GM18505 (cell line): ENCODE measurements around the gene RPL38.

Experiments
- ATAC-seq: cut with Tn5 transposase; IDR thresholded peaks from one replicate; pipeline ENCODE4 v1.9.1; 2021; ENCODE audit not compliant: unreplicated experiment
- POLR2A ChIP-seq: IDR thresholded peaks from 4 replicates; pipeline ENCODE4 v1.6.1; 2011; ENCODE audit warnings: borderline replicate concordance; ENCODE audit not compliant: insufficient read depth, insufficient read length; ENCODE audit errors: extremely low read depth

The RPL38 gene

DNA sequence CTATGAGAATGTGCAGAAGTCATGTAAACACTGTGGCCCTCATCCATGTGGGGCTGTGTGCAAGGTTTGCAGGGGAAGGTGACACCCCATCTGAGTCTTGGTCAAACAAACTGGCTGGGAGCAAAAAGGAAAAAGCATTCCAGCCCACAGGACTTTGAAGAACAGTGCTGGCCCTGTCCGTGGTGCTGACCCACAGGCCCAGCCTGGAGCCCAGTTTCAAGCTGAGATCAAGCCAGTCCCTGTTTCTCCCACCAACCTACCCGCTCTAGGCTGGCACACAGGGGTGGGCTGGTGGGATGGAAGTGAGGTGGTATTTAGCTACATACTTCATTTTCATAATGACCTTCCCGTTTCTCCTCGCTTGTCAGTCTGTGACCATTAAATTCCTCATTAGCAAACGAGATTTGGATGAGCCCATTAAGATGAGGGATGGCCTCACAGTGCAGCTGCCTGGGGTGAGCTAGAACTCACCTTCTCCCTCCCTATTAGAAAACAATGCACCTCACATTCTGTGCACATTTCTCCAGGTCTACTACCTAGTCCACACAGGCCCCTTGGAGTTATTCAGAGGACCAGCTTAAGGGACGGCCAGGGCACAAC lies 12.6 kb upstream of the RPL38 start:
- ATAC-seq, result no peak
- no peak for TF ChIP-seq POLR2A

DNA sequence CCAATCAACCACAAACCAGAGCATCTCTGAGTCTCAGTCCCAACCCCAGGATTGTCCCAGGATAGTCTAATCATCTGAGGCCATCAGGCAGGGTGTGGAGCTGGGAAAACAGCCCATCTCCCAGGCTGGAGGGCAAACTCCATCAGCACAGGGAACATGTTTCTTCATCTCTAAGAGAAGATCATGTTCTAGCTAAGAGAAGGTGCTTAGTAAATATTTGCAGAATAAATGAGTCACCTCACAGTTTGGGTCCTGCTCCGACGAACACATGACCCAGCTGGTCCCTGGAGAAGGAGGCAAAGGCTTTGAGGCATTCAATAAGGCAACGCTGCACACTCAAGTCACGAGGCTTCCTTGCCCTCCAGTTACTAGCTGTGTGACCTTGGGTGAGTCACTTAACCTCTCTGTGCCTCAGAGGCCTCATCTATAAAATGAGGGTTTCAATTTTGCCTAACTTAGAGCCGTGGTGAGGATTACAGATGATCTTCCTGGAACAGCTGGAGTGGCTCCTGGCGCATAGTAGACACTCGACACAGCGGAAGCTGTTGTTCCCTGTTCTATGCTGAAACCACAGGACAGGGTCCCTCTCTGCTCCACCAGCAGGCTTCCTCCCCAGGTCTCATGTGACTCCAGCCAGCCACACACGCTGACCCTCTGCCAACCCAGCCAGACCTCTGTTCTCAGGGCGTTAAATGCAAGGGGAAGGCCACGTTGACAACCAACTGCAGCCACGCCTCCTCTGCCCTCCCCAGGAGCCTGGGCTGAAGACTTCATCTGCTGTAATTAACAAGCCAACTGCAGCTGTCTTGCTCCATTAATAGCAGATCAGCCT lies 10.3 kb upstream of the RPL38 start:
- no peak for ATAC-seq
- TF ChIP-seq POLR2A, result no peak

GRCh38 chr17:74194682-74195081 lies 8.8 kb upstream of the RPL38 start:
- TF ChIP-seq POLR2A, result no peak

GRCh38 chr17:74196541-74197317 lies 6.7 kb upstream of the RPL38 start:
- ATAC-seq, result no peak
- TF ChIP-seq POLR2A, result no peak

More at GRCh38 chr17:74194682-74195081, 8.8 kb upstream of the RPL38 start:
- no peak for ATAC-seq

- no peak for ATAC-seq
- TF ChIP-seq POLR2A, result no peak
Observed at GRCh38 chr17:74197801-74198200, 5.7 kb upstream of the RPL38 start.

DNA sequence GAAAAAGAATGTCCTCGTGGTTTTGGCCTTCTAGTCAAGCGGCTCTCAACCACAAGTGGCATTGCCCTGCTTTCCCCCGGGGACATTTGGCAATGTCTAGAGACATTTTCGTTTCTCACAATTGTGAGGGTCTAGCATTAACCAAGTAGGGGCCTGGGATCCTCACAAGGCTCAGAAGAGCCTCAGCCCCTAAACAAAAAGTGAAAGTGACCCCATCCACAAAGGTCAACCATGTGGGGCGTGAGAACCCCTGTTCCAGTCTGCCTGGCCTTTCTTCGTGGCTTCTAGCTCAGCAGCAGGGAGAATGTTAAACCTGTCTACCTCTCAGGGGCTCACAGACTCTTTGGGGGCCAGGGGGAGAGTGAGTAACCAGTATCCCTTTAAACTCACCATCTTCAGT lies 4.8 kb upstream of the RPL38 start:
- TF ChIP-seq POLR2A, result no peak
- ATAC-seq, result no peak

DNA sequence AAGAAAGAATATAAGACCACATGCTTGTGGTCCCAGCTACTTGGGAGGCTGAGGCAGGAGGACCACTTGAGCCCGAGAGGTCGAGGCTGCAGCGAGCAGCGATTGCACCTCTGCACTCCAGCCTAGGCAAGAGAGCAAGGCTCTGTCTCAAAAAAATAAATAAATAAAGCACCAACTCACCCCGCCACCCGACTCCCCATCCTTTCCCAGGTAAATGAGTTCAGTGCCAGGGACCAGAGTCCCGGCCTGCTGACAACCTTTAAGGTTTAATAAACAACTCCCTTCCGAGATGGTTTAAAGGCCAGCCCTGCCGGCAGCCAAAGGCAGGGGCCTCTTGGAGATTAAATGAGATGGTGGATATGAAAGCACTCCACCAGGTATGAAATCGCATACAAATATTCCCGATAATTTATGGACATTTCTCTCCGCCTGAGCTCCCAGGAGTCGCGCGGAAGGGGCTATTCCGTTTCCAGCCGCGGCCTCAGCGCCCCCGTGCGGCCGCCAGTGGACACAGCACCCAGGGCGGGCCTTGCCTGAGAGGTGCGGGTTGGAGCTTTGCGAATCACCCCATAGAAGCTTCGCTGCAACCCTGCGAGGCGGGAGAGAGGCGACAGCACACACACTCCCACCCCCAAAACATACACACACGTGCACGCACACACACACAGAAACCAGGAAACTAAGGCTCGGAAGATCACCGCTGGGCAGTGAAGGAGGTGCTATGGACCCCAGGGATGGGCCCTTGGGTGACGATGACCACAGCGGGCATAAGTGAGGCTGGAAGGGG lies 4.0 kb upstream of the RPL38 start:
- TF ChIP-seq POLR2A, result no peak

GRCh38 chr17:74200112-74200511 lies 3.4 kb upstream of the RPL38 start:
- no peak for ATAC-seq
- no peak for TF ChIP-seq POLR2A

More for the DNA sequence above, 4.0 kb upstream of the RPL38 start:
- ATAC-seq, result peak; percentile 48

DNA sequence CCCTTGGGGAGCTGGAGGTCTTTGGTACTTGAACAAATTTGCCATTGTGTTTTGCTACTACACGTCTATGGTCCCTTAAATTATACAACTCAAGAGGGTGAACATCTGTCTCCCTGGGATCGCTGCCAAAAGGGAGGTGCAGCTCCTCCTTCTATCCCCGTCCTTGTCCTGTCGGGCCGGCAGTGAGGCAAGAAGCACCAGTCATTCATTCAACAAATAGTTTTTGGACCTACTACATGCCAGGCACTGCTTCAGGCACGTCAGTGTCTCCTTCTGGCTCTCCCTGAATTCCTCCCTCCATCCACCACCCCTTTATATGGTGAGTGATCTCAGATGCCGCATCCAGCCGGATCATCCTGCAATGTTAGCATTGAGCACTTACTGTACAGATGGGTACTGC lies 2.2 kb upstream of the RPL38 start:
- no peak for TF ChIP-seq POLR2A
- ATAC-seq, result no peak

DNA sequence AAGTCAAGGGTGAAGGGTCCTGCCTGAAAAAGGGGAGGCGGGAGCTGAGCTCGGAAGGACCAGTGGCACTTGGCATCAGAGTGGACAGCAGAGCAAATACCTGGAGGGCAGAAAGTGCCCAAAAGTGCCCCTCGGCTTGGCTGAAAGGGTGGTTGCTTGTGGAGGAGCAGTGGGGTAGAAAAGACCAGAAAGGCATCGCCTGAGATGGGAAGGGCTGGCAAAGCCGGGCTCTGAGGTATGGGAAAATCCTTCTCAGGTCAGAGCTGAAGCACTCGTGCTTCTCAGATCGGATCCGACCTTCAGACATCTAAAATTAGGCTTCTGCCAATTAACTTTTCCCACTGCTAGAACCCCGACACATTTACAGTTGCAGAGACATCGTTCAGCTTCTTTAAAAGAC lies 1.5 kb upstream of the RPL38 start:
- TF ChIP-seq POLR2A, result no peak
- no peak for ATAC-seq

DNA sequence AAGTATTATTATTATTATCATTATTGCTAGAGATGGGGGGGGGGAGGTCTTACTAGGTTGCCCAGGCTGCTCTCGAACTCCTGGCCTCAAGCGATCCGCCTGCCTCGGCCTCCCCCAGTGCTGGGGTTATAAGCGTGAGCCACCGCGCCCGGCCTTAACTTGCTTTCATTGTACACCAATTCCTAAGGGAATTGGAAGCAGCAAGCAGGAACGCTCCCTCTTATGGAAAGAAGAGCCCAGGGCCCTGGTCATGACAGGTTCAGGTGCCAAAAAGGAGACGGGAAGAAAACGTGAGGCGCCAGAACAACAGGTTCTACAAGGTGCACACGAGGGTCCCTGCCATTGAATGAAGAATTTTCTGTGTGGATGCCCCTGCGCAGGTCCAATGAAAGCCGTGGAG lies 540 bp upstream of the RPL38 start:
- ATAC-seq, result no peak
- TF ChIP-seq POLR2A, result no peak

GRCh38 chr17:74204474-74204873 lies 996 bp downstream of the RPL38 start:
- ATAC-seq, result no peak
- no peak for TF ChIP-seq POLR2A

GRCh38 chr17:74205274-74205673 lies 1.8 kb downstream of the RPL38 start:
- no peak for ATAC-seq
- no peak for TF ChIP-seq POLR2A
